ENCODE results near the gene ABCD3. TPM values are rescaled to one million over a fixed set of nuclear protein-coding genes. Genes with fewer than 3 reads are reported as not detected.
"Not testable (repeated sequence)": the region's sequence is repeated elsewhere in the genome, so short reads cannot be mapped to it uniquely, and the experiment has no call there.

Gene ABCD3
- total and polyA plus RNA-seq, 2 of the 4 experiments (the other 2 are of a cell fraction): 13.6 to 32.6 TPM

DNA sequence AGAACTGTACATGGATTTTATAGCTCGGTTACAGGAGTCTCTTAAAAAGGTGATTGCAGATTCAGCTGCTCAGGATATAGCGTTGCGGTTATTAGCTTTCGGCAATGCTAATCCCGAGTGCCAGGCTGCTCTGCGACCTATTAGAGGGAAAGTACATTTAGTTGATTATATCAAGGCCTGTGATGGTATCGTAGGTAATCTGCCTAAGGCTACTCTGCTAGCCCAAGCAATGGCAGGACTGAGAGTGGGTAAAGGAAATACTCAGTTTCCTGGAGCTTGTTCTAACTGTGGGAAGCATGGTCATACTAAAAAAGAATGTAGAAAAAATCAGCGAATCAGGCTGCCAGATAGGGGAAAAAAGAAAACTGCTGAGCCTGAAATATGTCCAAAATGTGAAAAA lies 27.5 kb downstream of the ABCD3 start:
- H3K14ac ChIP-seq (replicated peaks; ENCODE audit: low read depth, low read length); CTCF ChIA-PET; H4K5ac ChIP-seq (ENCODE audit: low read depth, low read length); H3K4me1 ChIP-seq (ENCODE audit: control insufficient read depth, insufficient read depth, low read length); in situ Hi-C loops (cut with MboI; ENCODE audit: low sequenced_read_pairs); H2AFZ ChIP-seq (replicated peaks; ENCODE audit: low read length, poor library complexity); ATAC-seq (ENCODE audit: low read depth); DNase-seq; H2BK120ac ChIP-seq (ENCODE audit: low read depth, low read length); H4K8ac ChIP-seq (ENCODE audit: low read depth in 2 of 2, low read length in 2 of 2); H2AK5ac ChIP-seq (ENCODE audit: low read depth, low read length); H2BK15ac ChIP-seq (ENCODE audit: low read depth, low read length); H3K9me1 ChIP-seq (ENCODE audit: insufficient read depth, low read length); H3K4me3 ChIP-seq (ENCODE audit: insufficient read depth, low read depth, low read length); H4K20me1 ChIP-seq (ENCODE audit: insufficient read depth, low read length); H3K23ac ChIP-seq (ENCODE audit: low read depth, low read length); H3K27ac ChIP-seq (ENCODE audit: insufficient read depth, low read length); H2BK20ac ChIP-seq (ENCODE audit: low read depth, low read length); H3K56ac ChIP-seq (ENCODE audit: extremely low read depth, insufficient read depth, low read length); H4K91ac ChIP-seq (ENCODE audit: insufficient read depth, low read depth, low read length); POLR2A ChIA-PET (ENCODE audit: unreplicated experiment); H3K4ac ChIP-seq (ENCODE audit: low read depth, low read length); BruUV-seq (replicated peaks); H3K9ac ChIP-seq (ENCODE audit: low read depth, low read length); H2AK9ac ChIP-seq (replicated peaks; ENCODE audit: low read depth, low read length, poor library complexity); H2BK5ac ChIP-seq (ENCODE audit: low read depth, low read length, poor library complexity, severe bottlenecking); intact Hi-C loops (cut with micrococcal nuclease); H3K27me3 ChIP-seq (ENCODE audit: control insufficient read depth, insufficient read depth, low read length); dilution Hi-C loops (cut with HindIII; ENCODE audit: low sequenced_read_pairs, unreplicated experiment); H3K18ac ChIP-seq (ENCODE audit: low read depth, low read length); H3K4me2 ChIP-seq (ENCODE audit: low read depth, low read length): not testable (repeated sequence)
- 100% methylated on average over 8 of the region's 8 CpGs; no CpG with 5 or more reads in 1 of the 2 experiments for WGBS, 2 experiments (ENCODE audit: extremely low coverage in 2 of 2, insufficient read length in 1 of 2)
- Histone ChIP-seq H3K36me3 (ENCODE audit: control insufficient read depth, insufficient read depth, low read length) (peaks cover 13% of the 10 kb centered on the region), H3K9me3 (ENCODE audit: control insufficient read depth, insufficient read depth, low read length) (peaks cover 24% of the 10 kb centered on the region), H3K79me1 (ENCODE audit: low read depth in 1 of 2, low read length in 2 of 2) (peaks cover 19 to 23% of the 10 kb centered on the region in 2 experiments)

GRCh38 chr1:94446177-94446576 lies 28.0 kb downstream of the ABCD3 start:
- Histone ChIP-seq H3K9me3 (ENCODE audit: control insufficient read depth, insufficient read depth, low read length) (peaks cover 24% of the 10 kb centered on the region), H3K36me3 (ENCODE audit: control insufficient read depth, insufficient read depth, low read length) (peaks cover 13% of the 10 kb centered on the region), H3K79me1 (ENCODE audit: low read depth in 1 of 2, low read length in 2 of 2) (peaks cover 19 to 23% of the 10 kb centered on the region in 2 experiments)
- H4K5ac ChIP-seq (ENCODE audit: low read depth, low read length); H3K18ac ChIP-seq (ENCODE audit: low read depth, low read length); POLR2A ChIA-PET (ENCODE audit: unreplicated experiment); H3K27me3 ChIP-seq (ENCODE audit: control insufficient read depth, insufficient read depth, low read length); H2BK5ac ChIP-seq (ENCODE audit: low read depth, low read length, poor library complexity, severe bottlenecking); H3K9me1 ChIP-seq (ENCODE audit: insufficient read depth, low read length); H3K14ac ChIP-seq (replicated peaks; ENCODE audit: low read depth, low read length); H2BK120ac ChIP-seq (ENCODE audit: low read depth, low read length); H2BK20ac ChIP-seq (ENCODE audit: low read depth, low read length); H2AK5ac ChIP-seq (ENCODE audit: low read depth, low read length); intact Hi-C loops (cut with micrococcal nuclease); ATAC-seq (ENCODE audit: low read depth); H4K91ac ChIP-seq (ENCODE audit: insufficient read depth, low read depth, low read length); H3K4me1 ChIP-seq (ENCODE audit: control insufficient read depth, insufficient read depth, low read length); H3K4ac ChIP-seq (ENCODE audit: low read depth, low read length); BruUV-seq (replicated peaks); H4K20me1 ChIP-seq (ENCODE audit: insufficient read depth, low read length); H4K8ac ChIP-seq (ENCODE audit: low read depth in 2 of 2, low read length in 2 of 2); in situ Hi-C loops (cut with MboI; ENCODE audit: low sequenced_read_pairs); dilution Hi-C loops (cut with HindIII; ENCODE audit: low sequenced_read_pairs, unreplicated experiment); H2AK9ac ChIP-seq (replicated peaks; ENCODE audit: low read depth, low read length, poor library complexity); H2BK15ac ChIP-seq (ENCODE audit: low read depth, low read length); H3K56ac ChIP-seq (ENCODE audit: extremely low read depth, insufficient read depth, low read length); H2AFZ ChIP-seq (replicated peaks; ENCODE audit: low read length, poor library complexity); H3K27ac ChIP-seq (ENCODE audit: insufficient read depth, low read length); H3K9ac ChIP-seq (ENCODE audit: low read depth, low read length); H3K4me2 ChIP-seq (ENCODE audit: low read depth, low read length); H3K23ac ChIP-seq (ENCODE audit: low read depth, low read length); DNase-seq; H3K4me3 ChIP-seq (ENCODE audit: insufficient read depth, low read depth, low read length); CTCF ChIA-PET: not testable (repeated sequence)
- WGBS, 2 experiments (ENCODE audit: extremely low coverage in 2 of 2, insufficient read length in 1 of 2): 100% methylated on average over 3 of the region's 6 CpGs; no CpG with 5 or more reads in 1 of the 2 experiments
